Measurements from ENCODE around the gene FAM170B. TPM values are rescaled to one million over a fixed set of nuclear protein-coding genes. Genes with fewer than 3 reads are reported as not detected.

Gene FAM170B
- total and polyA plus RNA-seq, 9 of the 15 experiments (the other 6 are each of a cell fraction or from before 2014, with no cell fraction given), result 0.11 to 0.21 TPM; not detected in 7

GRCh38 chr10:49094646-49095045 is 39.2 kb downstream of the FAM170B start (continued):
- TF ChIP-seq CUX1 (CRISPR knock-in tag; IDR thresholded peaks at IDR 0.05), result no peak
- TF ChIP-seq CC2D1A (IDR thresholded peaks at IDR 0.05), result no peak
- no peak for TF ChIP-seq FOXO4 (CRISPR knock-in tag; IDR thresholded peaks at IDR 0.05)
- no peak for TF ChIP-seq ZNF311 (CRISPR knock-in tag; IDR thresholded peaks at IDR 0.05)

- intact Hi-C loops (cut with micrococcal nuclease), result no loop called here
- DNase-seq (ENCODE audit: extremely low read depth in 1 of 4, low spot score in 3 of 4) (no peak), FAIRE-seq (no peak), ATAC-seq (no peak)
- no peak overlapping the region for H2AFZ ChIP-seq (ENCODE audit: low read depth, low read length)
- H3K27me3 ChIP-seq (ENCODE audit: control insufficient read depth in 2 of 2, insufficient read depth in 2 of 2, low read length in 2 of 2), result no peaks in the 10 kb centered on the region
- in situ Hi-C loops (cut with MboI), result no loop called here
- no peaks in the 10 kb centered on the region; the same call in 1 of the 2 replicates for H4K20me1 ChIP-seq (replicated peaks; ENCODE audit: control insufficient read depth, insufficient read depth, low read length)
- BruUV-seq (replicated peaks), result no TSS peak
- 72% methylated on average over 8 of the region's 10 CpGs for WGBS (ENCODE audit: insufficient coverage, low coverage, missing lambda C conversion rate)
- H3K9me3 ChIP-seq (replicated peaks; ENCODE audit: control insufficient read depth, insufficient read depth, low read depth, low read length), result no peaks in the 10 kb centered on the region
- no peak overlapping the region for H3K4me2 ChIP-seq (ENCODE audit: insufficient read depth, low read length)
- H3K4me3 ChIP-seq, result no peak overlapping the region
- H3K9me1 ChIP-seq (ENCODE audit: control insufficient read depth, insufficient read depth, low read length), result peaks cover 2% of the 10 kb centered on the region
- no peak overlapping the region for H3K9ac ChIP-seq (ENCODE audit: insufficient read depth in 1 of 2, low read depth in 2 of 2, low read length in 2 of 2)
- no peaks in the 10 kb centered on the region; a peak in 1 of 5 replicates for H3K4me1 ChIP-seq (replicated peaks in 1 of 2; ENCODE audit: control insufficient read depth in 2 of 2, insufficient read depth in 2 of 2, low read length in 2 of 2)
- ChIA-PET CTCF (ENCODE audit: low intra/inter-chr PET ratio) (no interaction called here), POLR2A (no interaction called here)
- no peak overlapping the region for H3K27ac ChIP-seq (ENCODE audit: extremely low read depth, low read depth, low read length)
- no peaks in the 10 kb centered on the region for H3K36me3 ChIP-seq (ENCODE audit: control insufficient read depth, insufficient read depth, low read length)
- no peaks in the 10 kb centered on the region for H3K79me2 ChIP-seq (ENCODE audit: control insufficient read depth, insufficient read depth, low read length)
- no peak for TF ChIP-seq TOE1 (IDR thresholded peaks at IDR 0.05; ENCODE audit: borderline replicate concordance)
- no peak for TF ChIP-seq TOE1 (CRISPR knock-in tag; IDR thresholded peaks at IDR 0.05; ENCODE audit: borderline replicate concordance, low read depth)
- no peak for TF ChIP-seq NFE2L1 (tag; IDR thresholded peaks at IDR 0.05; ENCODE audit: borderline replicate concordance, low read depth)
- no peak for TF ChIP-seq NFIC (IDR thresholded peaks at IDR 0.05)
- no peak for TF ChIP-seq CBX2 (IDR thresholded peaks at IDR 0.05; ENCODE audit: insufficient read depth, low read length, poor library complexity, severe bottlenecking)
- no peak for TF ChIP-seq RNF2 (IDR thresholded peaks at IDR 0.05)
- no peak for TF ChIP-seq ZNF140 (CRISPR knock-in tag; IDR thresholded peaks at IDR 0.05)
- no peak for TF ChIP-seq HDAC1 (IDR thresholded peaks at IDR 0.05)
- TF ChIP-seq ZNF384 (IDR thresholded peaks at IDR 0.05; ENCODE audit: low read depth, low read length), result no peak
- TF ChIP-seq ETV5 (CRISPR knock-in tag; IDR thresholded peaks at IDR 0.05; ENCODE audit: low read depth), result no peak
- no peak for TF ChIP-seq CREB5 (CRISPR knock-in tag; IDR thresholded peaks at IDR 0.05)
These were observed 39.9 kb downstream of the FAM170B start for GRCh38 chr10:49093922-49094321.

All from K562 (cell line).